ENCODE measurements around the gene NOL8. TPM values are rescaled to one million over a fixed set of nuclear protein-coding genes. Genes with fewer than 3 reads are reported as not detected.
A peak's percentile ranks its signal among the peaks of the same experiment; 100 is the strongest.

Gene NOL8
- total RNA-seq, 4 donors from 2014 or later: 20.4 to 40.8 (median 21.9) TPM

DNA sequence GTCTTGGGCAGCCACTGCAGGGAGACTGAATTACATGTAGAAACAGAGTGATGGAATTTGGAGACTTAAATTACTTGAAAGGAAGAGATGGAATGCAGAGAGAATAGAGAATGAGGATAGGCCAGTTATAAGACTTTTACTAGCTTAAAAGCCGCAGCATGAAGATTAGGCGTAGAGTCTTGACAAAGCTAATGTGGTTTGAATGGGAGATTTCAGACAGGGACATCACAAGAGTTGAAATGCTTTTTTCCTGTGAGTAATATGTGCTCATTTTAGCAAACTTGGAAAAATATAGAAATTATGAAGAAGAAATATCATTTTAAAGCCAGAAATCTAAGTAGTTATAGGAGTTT, 8.1 kb upstream of the NOL8 start:
- WGBS, 2 donors: 94 to 96% methylated on average over 2 of the region's 2 CpGs
- H3K4me3 ChIP-seq (ENCODE audit: low read depth, poor library complexity, severe bottlenecking): no peak overlapping the region
- intact Hi-C loops (cut with DNase I; ENCODE audit: low total_unique reads): no loop called here
- DNase-seq (ENCODE audit: low spot score in 2 of 2): no peak
- TF ChIP-seq POLR2A (IDR thresholded peaks at IDR 0.05): no peak

DNA sequence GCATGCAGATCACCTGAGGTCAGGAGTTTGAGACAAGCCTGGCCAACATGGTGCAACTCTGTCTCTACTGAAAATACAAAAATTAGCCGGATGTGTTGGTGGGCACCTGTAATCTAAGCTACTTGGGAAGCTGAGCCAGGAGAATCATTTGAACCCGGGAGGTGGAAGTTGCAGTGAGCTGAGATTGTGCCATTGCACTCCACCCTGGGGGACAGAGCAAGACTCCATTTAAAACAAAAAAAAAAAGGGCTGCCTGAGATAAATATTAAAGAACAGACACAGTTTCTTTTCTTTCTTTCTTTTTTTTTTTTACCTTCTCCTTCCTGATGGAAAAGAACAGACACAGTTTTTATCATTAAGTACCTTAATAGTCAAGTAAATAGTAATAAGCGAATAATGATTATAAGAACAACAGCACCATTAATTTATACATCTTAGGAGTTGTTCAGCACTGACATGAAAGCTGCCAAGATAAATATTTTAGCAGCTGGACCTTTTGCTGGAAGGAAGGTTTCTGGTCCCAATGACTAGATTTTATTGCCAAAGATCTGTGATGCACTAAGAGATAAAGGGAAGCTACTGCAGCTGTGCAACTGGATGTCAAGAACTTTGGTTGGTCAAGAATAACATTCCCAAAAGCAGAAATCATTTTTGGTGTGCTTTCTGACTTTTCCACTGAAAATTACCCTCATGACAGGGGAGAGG, 7.6 kb upstream of the NOL8 start:
- no peak for TF ChIP-seq POLR2A (IDR thresholded peaks at IDR 0.05)
- TF ChIP-seq, protein P1, sequence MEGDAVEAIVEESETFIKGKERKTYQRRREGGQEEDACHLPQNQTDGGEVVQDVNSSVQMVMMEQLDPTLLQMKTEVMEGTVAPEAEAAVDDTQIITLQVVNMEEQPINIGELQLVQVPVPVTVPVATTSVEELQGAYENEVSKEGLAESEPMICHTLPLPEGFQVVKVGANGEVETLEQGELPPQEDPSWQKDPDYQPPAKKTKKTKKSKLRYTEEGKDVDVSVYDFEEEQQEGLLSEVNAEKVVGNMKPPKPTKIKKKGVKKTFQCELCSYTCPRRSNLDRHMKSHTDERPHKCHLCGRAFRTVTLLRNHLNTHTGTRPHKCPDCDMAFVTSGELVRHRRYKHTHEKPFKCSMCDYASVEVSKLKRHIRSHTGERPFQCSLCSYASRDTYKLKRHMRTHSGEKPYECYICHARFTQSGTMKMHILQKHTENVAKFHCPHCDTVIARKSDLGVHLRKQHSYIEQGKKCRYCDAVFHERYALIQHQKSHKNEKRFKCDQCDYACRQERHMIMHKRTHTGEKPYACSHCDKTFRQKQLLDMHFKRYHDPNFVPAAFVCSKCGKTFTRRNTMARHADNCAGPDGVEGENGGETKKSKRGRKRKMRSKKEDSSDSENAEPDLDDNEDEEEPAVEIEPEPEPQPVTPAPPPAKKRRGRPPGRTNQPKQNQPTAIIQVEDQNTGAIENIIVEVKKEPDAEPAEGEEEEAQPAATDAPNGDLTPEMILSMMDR (IDR thresholded peaks at IDR 0.05): no peak
- 93 to 95% methylated on average over 3 of the region's 3 CpGs for WGBS, 2 donors
- H3K4me3 ChIP-seq (ENCODE audit: low read depth, poor library complexity, severe bottlenecking): no peak overlapping the region
- intact Hi-C loops (cut with DNase I; ENCODE audit: low total_unique reads): no loop called here
- no peak for DNase-seq (ENCODE audit: low spot score in 2 of 2)

DNA sequence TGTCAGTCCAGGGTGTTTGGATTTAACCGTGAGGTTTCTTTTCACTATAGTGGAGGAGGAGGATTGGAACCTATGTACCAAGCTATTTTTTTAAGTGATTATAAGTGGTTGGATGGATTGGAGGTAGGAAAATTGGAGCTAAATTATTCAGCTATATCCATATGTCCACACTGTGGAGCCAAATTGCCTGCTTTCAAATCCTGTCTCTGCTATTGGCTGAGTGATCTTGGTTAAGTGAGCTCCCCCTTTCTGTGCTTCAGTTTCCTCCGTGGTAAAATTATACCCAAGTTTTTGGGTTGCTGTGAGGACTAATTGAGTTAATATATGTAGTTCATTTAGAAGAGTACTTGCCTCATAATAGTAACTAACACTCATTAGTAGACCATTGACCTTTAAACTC, 3.1 kb upstream of the NOL8 start:
- no peak for TF ChIP-seq POLR2A (IDR thresholded peaks at IDR 0.05)
- TF ChIP-seq, protein P1 (IDR thresholded peaks at IDR 0.05): no peak
- DNase-seq (ENCODE audit: low spot score in 2 of 2): no peak
- no peak overlapping the region for H3K4me3 ChIP-seq (ENCODE audit: low read depth, poor library complexity, severe bottlenecking)
- WGBS, 2 donors: 26 to 39% methylated on average over 2 of the region's 2 CpGs
- intact Hi-C loops (cut with DNase I; ENCODE audit: low total_unique reads): loop anchor here (5.0 kb wide), 1 partner anchor 304 kb away; no protein-coding TSS in a partner anchor

DNA sequence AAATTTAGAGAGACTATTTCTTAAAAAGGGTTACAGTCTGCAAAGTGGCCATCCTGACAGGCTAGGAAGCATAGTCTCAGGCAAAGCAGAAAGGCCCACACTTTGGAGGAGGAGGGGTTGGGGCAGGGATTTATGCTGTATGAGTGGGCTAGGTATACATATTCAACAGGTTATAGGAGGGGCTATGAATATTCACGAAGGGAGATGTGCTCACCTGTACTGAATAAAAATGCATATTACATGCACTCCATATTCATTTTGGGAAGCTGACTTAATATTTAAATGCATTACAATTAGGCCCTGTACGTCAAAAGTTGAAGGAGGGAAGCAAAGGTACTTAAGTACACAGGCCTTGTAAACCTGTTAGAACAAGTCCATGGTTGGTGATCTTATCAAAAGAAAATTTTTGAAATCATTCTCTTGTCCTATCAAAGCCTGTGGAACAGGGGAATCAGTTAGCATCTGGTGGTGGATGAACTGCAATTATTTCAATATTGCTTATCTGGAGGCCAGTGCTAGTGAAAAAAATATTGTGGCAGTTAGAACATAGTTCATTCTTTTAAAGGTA, 2.2 kb upstream of the NOL8 start:
- TF ChIP-seq, protein P1 (IDR thresholded peaks at IDR 0.05): no peak
- no peak for TF ChIP-seq POLR2A (IDR thresholded peaks at IDR 0.05)
- no peak for DNase-seq (ENCODE audit: low spot score in 2 of 2)
- intact Hi-C loops (cut with DNase I; ENCODE audit: low total_unique reads): loop anchor here (5.0 kb wide), 1 partner anchor 305 kb away; no protein-coding TSS in a partner anchor
- H3K4me3 ChIP-seq (ENCODE audit: low read depth, poor library complexity, severe bottlenecking): no peak overlapping the region
- 44 to 54% methylated on average over 2 of the region's 2 CpGs for WGBS, 2 donors

DNA sequence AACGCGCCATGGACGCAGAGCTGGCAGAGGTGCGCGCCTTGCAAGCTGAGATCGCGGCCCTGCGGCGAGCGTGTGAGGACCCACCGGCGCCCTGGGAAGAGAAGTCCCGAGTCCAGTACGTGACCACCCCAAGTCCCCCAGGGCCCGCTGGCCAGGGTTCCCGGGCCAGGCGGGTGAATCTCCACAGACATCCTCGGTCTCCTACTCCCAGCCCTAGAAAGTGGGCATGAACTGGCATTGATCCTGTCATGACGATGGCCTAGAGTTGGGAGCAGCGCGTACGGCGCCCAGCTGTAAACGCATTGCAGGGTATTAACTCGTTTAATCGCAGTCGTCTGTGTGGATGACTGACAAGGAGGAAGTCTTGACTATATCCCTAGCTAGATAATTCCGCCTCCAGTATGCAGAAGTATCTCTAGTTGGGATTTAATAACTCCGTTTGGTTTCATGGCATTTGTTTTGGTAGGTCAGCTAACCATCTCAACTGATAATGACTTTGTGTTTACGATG, 896 bp upstream of the NOL8 start:
- intact Hi-C loops (cut with DNase I; ENCODE audit: low total_unique reads): loop anchor here (5.0 kb wide), 1 partner anchor 306 kb away; no protein-coding TSS in a partner anchor
- peak in 1 of 2 donors; percentile 44 for DNase-seq (ENCODE audit: low spot score in 2 of 2)
- TF ChIP-seq, protein P1 (IDR thresholded peaks at IDR 0.05): no peak
- no peak for TF ChIP-seq POLR2A (IDR thresholded peaks at IDR 0.05)
- 0 to 2% methylated on average over 19 to 26 of the region's 30 CpGs for WGBS, 2 donors
- peak overlapping the region; percentile 68 for H3K4me3 ChIP-seq (ENCODE audit: low read depth, poor library complexity, severe bottlenecking)

DNA sequence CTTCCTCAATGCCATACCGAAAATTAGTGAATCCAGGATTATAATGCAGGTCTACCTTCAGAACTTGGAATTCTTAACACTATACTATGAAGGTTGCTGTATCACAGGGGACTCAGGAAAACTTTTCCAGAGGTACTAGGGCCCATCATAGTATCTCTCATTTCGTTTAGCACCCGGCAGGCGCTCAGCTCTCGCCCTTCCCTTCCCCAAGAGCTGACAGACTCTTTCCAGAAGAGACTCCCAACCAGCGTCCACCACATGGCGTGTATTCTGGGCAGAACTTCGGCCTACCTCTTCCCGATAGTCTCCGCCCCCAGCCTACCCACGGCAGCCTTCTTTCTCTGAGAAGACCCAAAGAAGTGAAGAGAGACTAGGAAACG, 271 bp downstream of the NOL8 start:
- intact Hi-C loops (cut with DNase I; ENCODE audit: low total_unique reads): loop anchor here (5.0 kb wide), 1 partner anchor 307 kb away; no protein-coding TSS in a partner anchor
- peak in 1 of 2 donors; percentile 92 for DNase-seq (ENCODE audit: low spot score in 2 of 2)
- no peak for TF ChIP-seq POLR2A (IDR thresholded peaks at IDR 0.05)
- TF ChIP-seq, protein P1 (IDR thresholded peaks at IDR 0.05): no peak
- peak overlapping the region; percentile 68 for H3K4me3 ChIP-seq (ENCODE audit: low read depth, poor library complexity, severe bottlenecking)
- 0% methylated on average over 12 of the region's 12 CpGs for WGBS, 2 donors
